Neural cell (in vitro differentiated cells): ENCODE measurements around the gene FCMR. TPM values are rescaled to one million over a fixed set of nuclear protein-coding genes. Genes with fewer than 3 reads are reported as not detected.

Experiments used
- H2AFZ ChIP-seq: fragments of 200-600, 300-800 bp; sonication (generic), shearing (Covaris generic); 2 replicates; pipeline ENCODE4 v1.6.0; 2014; ENCODE audit warnings: low read depth, mild to moderate bottlenecking, antibody characterized with exemption, low read length, moderate library complexity
- H3F3A ChIP-seq: fragments of 200-600 bp; shearing (Covaris generic); 2 replicates; pipeline ENCODE4 v1.6.1; 2016; ENCODE audit warnings: mild to moderate bottlenecking, moderate library complexity, mixed read lengths, antibody characterized with exemption, low read length; ENCODE audit not compliant: insufficient read depth, poor library complexity, severe bottlenecking
- H3K27ac ChIP-seq: fragments of 200-600, 300-800 bp; sonication (generic), shearing (Covaris generic); 2 replicates; pipeline ENCODE4 v1.5.1; 2014; ENCODE audit warnings: mild to moderate bottlenecking, low read length, moderate library complexity
- H3K27me3 ChIP-seq: fragments of 300-800, 200-600 bp; sonication (generic), shearing (Covaris generic); 2 replicates; pipeline ENCODE4 v1.6.0; 2014; ENCODE audit warnings: mild to moderate bottlenecking, low read depth, low read length, moderate library complexity; ENCODE audit not compliant: insufficient read depth
- H3K36me3 ChIP-seq: fragments of 300-800, 200-600 bp; sonication (generic), shearing (Covaris generic); 2 replicates; pipeline ENCODE4 v1.5.1; 2014; ENCODE audit warnings: mild to moderate bottlenecking, antibody characterized with exemption, low read length, moderate library complexity; ENCODE audit not compliant: insufficient read depth
- H3K4me2 ChIP-seq: fragments of 300-800, 200-600 bp; sonication (generic), shearing (Covaris generic); 2 replicates; pipeline ENCODE4 v1.6.0; 2014; ENCODE audit warnings: mild to moderate bottlenecking, low read length
- H3K4me3 ChIP-seq: fragments of 300-800, 200-600 bp; sonication (generic), shearing (Covaris generic); 2 replicates; pipeline ENCODE4 v1.5.1; 2014; ENCODE audit warnings: mild to moderate bottlenecking, low read length, moderate library complexity
- H3K79me2 ChIP-seq: fragments of 200-600 bp; shearing (Covaris generic); replicated peaks from 2 replicates; pipeline ENCODE4 v1.6.0; 2014; ENCODE audit warnings: mild to moderate bottlenecking, low read length, moderate library complexity; ENCODE audit not compliant: insufficient read depth
- H3K9ac ChIP-seq: fragments of 300-800, 200-600 bp; sonication (generic), shearing (Covaris generic); 2 replicates; pipeline ENCODE4 v1.6.1; 2016; ENCODE audit warnings: mild to moderate bottlenecking, low read length, mixed read lengths
- H3K9me2 ChIP-seq: fragments of 200-600 bp; shearing (Covaris generic); 2 replicates; pipeline ENCODE4 v1.6.1; 2016; ENCODE audit warnings: mild to moderate bottlenecking, low read length, mixed read lengths; ENCODE audit not compliant: insufficient read depth
- H3K9me3 ChIP-seq: fragments of 200-600, 300-800 bp; sonication (generic), shearing (Covaris generic); 2 replicates; pipeline ENCODE4 v1.6.1; 2016; ENCODE audit warnings: mild to moderate bottlenecking, mixed run types, low read length, moderate library complexity, mixed read lengths
- H4K20me1 ChIP-seq: fragments of 200-600 bp; shearing (Covaris generic); 2 replicates; pipeline ENCODE4 v1.6.1; 2016; ENCODE audit warnings: mild to moderate bottlenecking, mixed run types; ENCODE audit not compliant: insufficient read depth
- CTCF ChIP-seq: fragments of 450-650 bp; IDR thresholded peaks from 2 replicates; pipeline ENCODE4 v1.5.1; 2014; ENCODE audit warnings: antibody characterized with exemption, mild to moderate bottlenecking, moderate library complexity; ENCODE audit not compliant: poor library complexity, severe bottlenecking
- EP300 ChIP-seq: fragments of 450-650 bp; conservative IDR thresholded peaks from 2 replicates; pipeline ENCODE4 v1.6.1; 2014; ENCODE audit warnings: antibody characterized with exemption, mild to moderate bottlenecking, moderate library complexity; ENCODE audit not compliant: poor library complexity, severe bottlenecking
- EZH2 ChIP-seq: fragments of 200-600, 300-800 bp; shearing (Covaris generic), sonication (generic); IDR thresholded peaks from 2 replicates; pipeline ENCODE4 v1.6.1; 2014; ENCODE audit warnings: antibody characterized with exemption, low read length, borderline replicate concordance, mild to moderate bottlenecking; ENCODE audit not compliant: insufficient read depth, poor library complexity, severe bottlenecking
- MXI1 ChIP-seq: fragments of 450-650 bp; conservative IDR thresholded peaks from 2 replicates; pipeline ENCODE4 v1.6.1; 2014; ENCODE audit warnings: antibody characterized with exemption, mild to moderate bottlenecking; ENCODE audit not compliant: poor library complexity, severe bottlenecking
- POLR2AphosphoS5 ChIP-seq: IDR thresholded peaks from 2 replicates; pipeline ENCODE4 v1.6.1; 2012
- RAD21 ChIP-seq: fragments of 450-650 bp; conservative IDR thresholded peaks from 2 replicates; pipeline ENCODE4 v1.6.1; 2014; ENCODE audit warnings: antibody characterized with exemption, mild to moderate bottlenecking, moderate library complexity
- REST ChIP-seq: IDR thresholded peaks from 2 replicates; pipeline ENCODE4 v1.6.1; 2012; ENCODE audit warnings: borderline replicate concordance
- SMC3 ChIP-seq: fragments of 450-650 bp; conservative IDR thresholded peaks from 2 replicates; pipeline ENCODE4 v1.6.1; 2014; ENCODE audit warnings: antibody characterized with exemption, mild to moderate bottlenecking, moderate library complexity; ENCODE audit not compliant: poor library complexity
- TAF1 ChIP-seq: IDR thresholded peaks from 2 replicates; pipeline ENCODE4 v1.6.1; 2012; ENCODE audit warnings: low read depth
- polyA plus RNA-seq: library from polyadenylated mRNA; depleted of rRNA; stranded (reverse); fragments of >200 nt; gene quantifications from 2 replicates; pipeline ENCODE4 v1.2.3, GENCODE V29; 2014

The FCMR gene
- polyA plus RNA-seq, 1 donor from 2014 or later = not detected

- Histone ChIP-seq H3K9me2 (no peaks in the 10 kb centered on the region), H3K27ac (no peak overlapping the region), H3F3A (no peaks in the 10 kb centered on the region), H3K4me2 (no peak overlapping the region), H3K9ac (no peak overlapping the region), H3K9me3 (no peaks in the 10 kb centered on the region), H2AFZ (no peak overlapping the region), H4K20me1 (no peaks in the 10 kb centered on the region), H3K27me3 (no peaks in the 10 kb centered on the region), H3K36me3 (no peaks in the 10 kb centered on the region), H3K79me2 (no peaks in the 10 kb centered on the region), H3K4me3 (no peak overlapping the region)
- no peak for TF ChIP-seq EP300
- no peak for TF ChIP-seq MXI1
- TF ChIP-seq EZH2 = no peak
- no peak for TF ChIP-seq POLR2AphosphoS5
Observed at GRCh38 chr1:206893380-206893779, 28.4 kb downstream of the FCMR start.

GRCh38 chr1:206892351-206892984 lies 29.3 kb downstream of the FCMR start:
- no peaks in the 10 kb centered on the region for H3K79me2 ChIP-seq
- no peak overlapping the region for H3K9ac ChIP-seq
- no peaks in the 10 kb centered on the region for H3K9me3 ChIP-seq
- no peak overlapping the region for H2AFZ ChIP-seq
- no peak overlapping the region for H3K4me3 ChIP-seq
- H3K27ac ChIP-seq = no peak overlapping the region
- no peak overlapping the region for H3K4me2 ChIP-seq
- no peaks in the 10 kb centered on the region for H4K20me1 ChIP-seq
- no peak for TF ChIP-seq SMC3
- no peak for TF ChIP-seq EP300
- TF ChIP-seq MXI1 = no peak
- no peak for TF ChIP-seq POLR2AphosphoS5
- no peak for TF ChIP-seq TAF1
- TF ChIP-seq RAD21 = no peak
- no peak for TF ChIP-seq CTCF
- no peak for TF ChIP-seq REST
- no peak for TF ChIP-seq EZH2
- no peaks in the 10 kb centered on the region for H3K27me3 ChIP-seq
- no peaks in the 10 kb centered on the region for H3F3A ChIP-seq
- H3K36me3 ChIP-seq = no peaks in the 10 kb centered on the region
- no peaks in the 10 kb centered on the region for H3K9me2 ChIP-seq

GRCh38 chr1:206891412-206891811 lies 30.3 kb downstream of the FCMR start:
- Histone ChIP-seq H3K79me2 (no peaks in the 10 kb centered on the region), H3K4me3 (no peak overlapping the region), H3F3A (no peaks in the 10 kb centered on the region), H3K9ac (no peak overlapping the region), H3K27ac (no peak overlapping the region), H2AFZ (no peak overlapping the region), H3K9me3 (no peaks in the 10 kb centered on the region), H3K36me3 (no peaks in the 10 kb centered on the region), H3K9me2 (no peaks in the 10 kb centered on the region), H3K4me2 (no peak overlapping the region), H3K27me3 (no peaks in the 10 kb centered on the region), H4K20me1 (no peaks in the 10 kb centered on the region)
- TF ChIP-seq REST (no peak), SMC3 (no peak), CTCF (no peak)
